MM.1S (cell line): Measurements from ENCODE around the gene TPTE.
"Not testable (repeated sequence)": the region's sequence is repeated elsewhere in the genome, so short reads cannot be mapped to it uniquely, and the experiment has no call there.

Source experiments
- DNase-seq: peaks from one replicate; pipeline ENCODE4 v3.0.0-alpha.2; 2015
- H2AFZ ChIP-seq: fragments of 300-600 bp; sonication (generic); 2 replicates; pipeline ENCODE4 v1.6.0; 2016; ENCODE audit warnings: antibody characterized with exemption, low read length
- H3F3A ChIP-seq: fragments of 300-600 bp; sonication (generic); 2 replicates; pipeline ENCODE4 v1.6.1; 2016; ENCODE audit warnings: mild to moderate bottlenecking, antibody characterized with exemption, low read length, moderate library complexity, mixed read lengths; ENCODE audit not compliant: insufficient read depth
- H3K27ac ChIP-seq: fragments of 300-600 bp; sonication (generic); 2 replicates; pipeline ENCODE4 v1.5.1; 2016; ENCODE audit warnings: mild to moderate bottlenecking, low read length
- H3K27me3 ChIP-seq: fragments of 300-600 bp; sonication (generic); replicated peaks from 2 replicates; pipeline ENCODE4 v1.6.0; 2016; ENCODE audit warnings: low read length; ENCODE audit not compliant: insufficient read depth
- H3K36me3 ChIP-seq: fragments of 300-600 bp; sonication (generic); replicated peaks from 2 replicates; pipeline ENCODE4 v1.6.1; 2016; ENCODE audit warnings: mild to moderate bottlenecking, low read length, mixed read lengths; ENCODE audit not compliant: insufficient read depth
- H3K4me1 ChIP-seq: fragments of 300-600 bp; sonication (generic); 2 replicates; pipeline ENCODE4 v1.6.1; 2016; ENCODE audit warnings: low read length, mixed read lengths
- H3K4me2 ChIP-seq: fragments of 300-600 bp; sonication (generic); 2 replicates; pipeline ENCODE4 v1.6.0; 2016; ENCODE audit warnings: low read depth, low read length
- H3K4me3 ChIP-seq: fragments of 300-600 bp; sonication (generic); 2 replicates; pipeline ENCODE4 v1.5.1; 2016; ENCODE audit warnings: low read length, mixed read lengths
- H3K79me2 ChIP-seq: fragments of 300-600 bp; sonication (generic); 2 replicates; pipeline ENCODE4 v1.6.1; 2016; ENCODE audit warnings: mixed run types, low read length, mixed read lengths
- H3K9ac ChIP-seq: fragments of 300-600 bp; sonication (generic); 2 replicates; pipeline ENCODE4 v1.6.1; 2016; ENCODE audit warnings: low read length, mixed read lengths
- H3K9me2 ChIP-seq: fragments of 300-600 bp; sonication (generic); replicated peaks from 2 replicates; pipeline ENCODE4 v1.6.1; 2016; ENCODE audit warnings: mild to moderate bottlenecking, low read length, mixed read lengths; ENCODE audit not compliant: insufficient read depth
- H3K9me3 ChIP-seq: fragments of 300-600 bp; sonication (generic); replicated peaks from 2 replicates; pipeline ENCODE4 v1.6.1; 2016; ENCODE audit warnings: mild to moderate bottlenecking, low read length, mixed read lengths; ENCODE audit not compliant: insufficient read depth
- H4K20me1 ChIP-seq: fragments of 300-600 bp; sonication (generic); 2 replicates; pipeline ENCODE4 v1.6.1; 2016; ENCODE audit warnings: mild to moderate bottlenecking, low read length, moderate library complexity, mixed read lengths; ENCODE audit not compliant: insufficient read depth
- EZH2 ChIP-seq: fragments of 300-600 bp; sonication (generic); optimal IDR thresholded peaks from 2 replicates; pipeline ENCODE3; 2017; ENCODE audit warnings: low read depth, mild to moderate bottlenecking, antibody characterized with exemption, low read length, mixed read lengths
- EZH2phosphoT487 ChIP-seq: fragments of 300-600 bp; sonication (generic); IDR thresholded peaks from 2 replicates; pipeline ENCODE4 v1.6.1; 2018; ENCODE audit warnings: antibody characterized with exemption, low read length
- TF ChIP-seq, protein P1 (sequence below): fragments of 300-600 bp; sonication (generic); IDR thresholded peaks from 2 replicates; pipeline ENCODE4 v1.5.1; 2016; ENCODE audit warnings: antibody characterized with exemption, low read length, mixed read lengths

TPTE gene

GRCh38 chr21:10521091-10521598 is at the start of gene TPTE:
Gene TPTE, plus strand, starts transcription at chr21:10521583. Its CDS starts 17,141 bp downstream, at chr21:10538724.
- H3K9me3 ChIP-seq: no peaks in the 10 kb centered on the region; the same call in 1 of the 2 replicates
- no peaks in the 10 kb centered on the region for H3K36me3 ChIP-seq
- no peaks in the 10 kb centered on the region for H3K4me1 ChIP-seq
- H2AFZ ChIP-seq: no peak within 1 kb of the TSS
- no peak for TF ChIP-seq EZH2
- no peak for TF ChIP-seq EZH2phosphoT487
- TF ChIP-seq, protein P1, sequence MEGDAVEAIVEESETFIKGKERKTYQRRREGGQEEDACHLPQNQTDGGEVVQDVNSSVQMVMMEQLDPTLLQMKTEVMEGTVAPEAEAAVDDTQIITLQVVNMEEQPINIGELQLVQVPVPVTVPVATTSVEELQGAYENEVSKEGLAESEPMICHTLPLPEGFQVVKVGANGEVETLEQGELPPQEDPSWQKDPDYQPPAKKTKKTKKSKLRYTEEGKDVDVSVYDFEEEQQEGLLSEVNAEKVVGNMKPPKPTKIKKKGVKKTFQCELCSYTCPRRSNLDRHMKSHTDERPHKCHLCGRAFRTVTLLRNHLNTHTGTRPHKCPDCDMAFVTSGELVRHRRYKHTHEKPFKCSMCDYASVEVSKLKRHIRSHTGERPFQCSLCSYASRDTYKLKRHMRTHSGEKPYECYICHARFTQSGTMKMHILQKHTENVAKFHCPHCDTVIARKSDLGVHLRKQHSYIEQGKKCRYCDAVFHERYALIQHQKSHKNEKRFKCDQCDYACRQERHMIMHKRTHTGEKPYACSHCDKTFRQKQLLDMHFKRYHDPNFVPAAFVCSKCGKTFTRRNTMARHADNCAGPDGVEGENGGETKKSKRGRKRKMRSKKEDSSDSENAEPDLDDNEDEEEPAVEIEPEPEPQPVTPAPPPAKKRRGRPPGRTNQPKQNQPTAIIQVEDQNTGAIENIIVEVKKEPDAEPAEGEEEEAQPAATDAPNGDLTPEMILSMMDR: no peak
- DNase-seq: no peak
- no peaks in the 10 kb centered on the region for H3K27me3 ChIP-seq
- no peaks in the 10 kb centered on the region for H3K79me2 ChIP-seq
- no peaks in the 10 kb centered on the region for H4K20me1 ChIP-seq
- H3K27ac ChIP-seq: no peak within 1 kb of the TSS
- no peak within 1 kb of the TSS for H3K9ac ChIP-seq
- no peaks in the 10 kb centered on the region for H3F3A ChIP-seq
- H3K4me2 ChIP-seq: no peak within 1 kb of the TSS
- no peak within 1 kb of the TSS for H3K4me3 ChIP-seq
- no peaks in the 10 kb centered on the region for H3K9me2 ChIP-seq

DNA sequence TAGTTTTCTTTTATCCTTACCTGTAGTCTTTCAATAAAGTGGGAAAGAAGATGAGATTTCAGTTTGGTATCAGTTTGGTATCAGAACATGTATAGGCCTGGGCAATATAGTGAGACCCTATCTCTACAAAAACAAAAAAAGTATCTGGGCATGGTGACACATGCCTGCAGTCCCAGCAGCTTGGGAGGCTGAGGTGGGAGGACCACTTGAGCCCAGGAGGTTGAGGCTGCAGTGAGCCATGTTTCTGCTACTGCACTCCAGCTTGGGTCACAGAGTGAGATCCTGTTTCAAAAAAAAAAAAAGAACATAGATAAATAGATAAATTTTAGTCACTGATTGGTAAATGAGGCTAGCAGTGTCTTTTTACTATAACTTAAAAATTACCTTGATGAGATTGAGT is 49.4 kb upstream of the TPTE start:
- not testable (repeated sequence) for H3K4me3 ChIP-seq, H3K27me3 ChIP-seq, H3K4me2 ChIP-seq, H3K9me3 ChIP-seq, H3K36me3 ChIP-seq, H3K79me2 ChIP-seq, H3K9ac ChIP-seq, DNase-seq, H3K4me1 ChIP-seq, H3K9me2 ChIP-seq, H4K20me1 ChIP-seq, H3K27ac ChIP-seq, H2AFZ ChIP-seq, H3F3A ChIP-seq

GRCh38 chr21:10477794-10478193 is 43.6 kb upstream of the TPTE start:
- not testable (repeated sequence) for H3K79me2 ChIP-seq, H3K9ac ChIP-seq, H3F3A ChIP-seq, DNase-seq, H3K36me3 ChIP-seq, H2AFZ ChIP-seq, H3K4me2 ChIP-seq, H3K4me1 ChIP-seq, H3K27ac ChIP-seq, H3K9me3 ChIP-seq, H3K9me2 ChIP-seq, H3K27me3 ChIP-seq, H4K20me1 ChIP-seq, H3K4me3 ChIP-seq

DNA sequence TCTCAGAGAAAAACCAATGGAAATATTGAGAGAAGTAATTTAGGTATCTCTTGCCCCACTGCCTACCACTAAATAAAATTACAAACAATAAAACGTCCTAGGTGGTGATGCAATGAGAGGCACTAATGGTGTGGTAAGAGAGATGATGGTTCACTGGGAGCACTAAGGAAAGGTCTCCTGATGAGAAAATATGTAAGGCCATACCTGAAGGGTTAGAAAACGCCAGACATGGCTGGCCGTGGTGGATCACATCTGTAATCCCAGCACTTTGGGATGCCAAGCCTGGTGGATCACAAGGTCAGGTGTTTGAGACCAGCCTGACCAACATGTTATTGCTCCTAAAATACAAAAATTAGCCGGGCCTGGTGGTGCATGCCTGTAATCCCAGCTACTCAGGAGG is 41.5 kb upstream of the TPTE start:
- not testable (repeated sequence) for H3K4me1 ChIP-seq, DNase-seq, H3K4me2 ChIP-seq, H3K27me3 ChIP-seq, H3F3A ChIP-seq, H4K20me1 ChIP-seq, H3K36me3 ChIP-seq, H3K4me3 ChIP-seq, H3K27ac ChIP-seq, H3K9me2 ChIP-seq, H2AFZ ChIP-seq, H3K9ac ChIP-seq, H3K79me2 ChIP-seq, H3K9me3 ChIP-seq

- H3K27me3 ChIP-seq, H3K4me3 ChIP-seq, H3K9me3 ChIP-seq, H3K27ac ChIP-seq, H3K4me2 ChIP-seq, H3K9ac ChIP-seq, H3K36me3 ChIP-seq, H4K20me1 ChIP-seq, DNase-seq, H3K9me2 ChIP-seq, H3F3A ChIP-seq, H3K4me1 ChIP-seq, H3K79me2 ChIP-seq, H2AFZ ChIP-seq: not testable (repeated sequence)
Observed at GRCh38 chr21:10484864-10485263, 36.5 kb upstream of the TPTE start.

DNA sequence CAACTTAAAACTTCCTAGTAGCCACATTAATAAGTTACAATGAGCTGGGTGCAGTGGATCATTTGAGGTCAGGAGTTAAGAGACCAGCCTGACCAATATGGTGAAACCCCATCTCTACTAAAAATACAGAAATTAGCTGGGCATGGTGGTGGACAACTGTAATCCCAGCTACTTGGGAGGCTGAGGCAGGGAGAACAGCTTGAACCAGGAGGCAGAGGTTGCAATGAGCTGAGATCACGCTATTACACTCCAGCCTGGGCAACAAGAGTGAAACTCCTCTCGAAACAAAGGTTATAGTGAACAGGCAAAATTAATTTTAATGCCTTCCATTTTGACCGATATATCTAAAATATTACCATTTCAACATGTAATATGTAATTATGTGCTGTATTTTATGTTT is 30.9 kb upstream of the TPTE start:
- not testable (repeated sequence) for H4K20me1 ChIP-seq, H3K9me2 ChIP-seq, H3K4me3 ChIP-seq, DNase-seq, H3K9me3 ChIP-seq, H3K79me2 ChIP-seq, H3K36me3 ChIP-seq, H3K27ac ChIP-seq, H3K27me3 ChIP-seq, H3K4me2 ChIP-seq, H2AFZ ChIP-seq, H3K9ac ChIP-seq, H3F3A ChIP-seq, H3K4me1 ChIP-seq
